Panc1 (cell line): Measurements from ENCODE around the gene LRRC47. TPM values are rescaled to one million over a fixed set of nuclear protein-coding genes. Genes with fewer than 3 reads are reported as not detected.

Source experiments
- ATAC-seq: fragments of 200-7000 bp; cut with Tn5 transposase; 2 replicates; pipeline ENCODE4 v1.9.1; 2020; ENCODE audit warnings: mild to moderate bottlenecking, moderate library complexity
- BruUV-seq: library from RNA; stranded (reverse); fragments of 400-500 nt; replicated peaks from 2 replicates; lab custom pipeline; 2021; lab: Mats Ljungman, UMichigan
- CTCF ChIA-PET: fragments of 300-600 bp; sonication (Branson Sonifier 250); formaldehyde crosslinking; loops from one replicate; lab custom pipeline; 2022; ENCODE audit warnings: antibody characterized with exemption; lab: Charles Lee
- POLR2A ChIA-PET: fragments of 300-600 bp; sonication (Branson Sonifier 250); formaldehyde crosslinking; loops from one replicate; lab custom pipeline; 2022; ENCODE audit warnings: antibody characterized with exemption; lab: Charles Lee
- DNase-seq: peaks from one replicate; pipeline ENCODE4 v3.0.0-alpha.2; 2010; ENCODE audit warnings: low read depth, low spot score
- H3K27ac ChIP-seq: 2 replicates; pipeline ENCODE4 v1.5.1; 2011; ENCODE audit warnings: mild to moderate bottlenecking, low read length, inconsistent platforms
- H3K27me3 ChIP-seq: fragments of 200-500 bp; sonication (Bioruptor generic); 2 replicates; pipeline ENCODE4 v1.6.0; 2014; ENCODE audit warnings: low read length, inconsistent platforms; ENCODE audit not compliant: control insufficient read depth, insufficient read depth
- H3K36me3 ChIP-seq: fragments of 200-500 bp; sonication (Bioruptor generic); 2 replicates; pipeline ENCODE4 v1.5.1; 2014; ENCODE audit warnings: inconsistent platforms, mild to moderate bottlenecking, low read length, moderate library complexity; ENCODE audit not compliant: control insufficient read depth, insufficient read depth
- H3K4me1 ChIP-seq: 2 replicates; pipeline ENCODE4 v1.5.1; 2011; ENCODE audit warnings: inconsistent platforms, mild to moderate bottlenecking, low read length, moderate library complexity; ENCODE audit not compliant: control insufficient read depth, insufficient read depth
- H3K4me3 ChIP-seq, 2 experiments: 2 replicates each; pipeline ENCODE4 v1.5.1; 2011 to 2012; ENCODE audit warnings: low read depth in 2 of 2, low read length in 2 of 2, mild to moderate bottlenecking in 2 of 2, inconsistent platforms in 1 of 2, moderate library complexity in 1 of 2
- H3K9me3 ChIP-seq: fragments of 200-500 bp; sonication (Bioruptor generic); 2 replicates; pipeline ENCODE4 v1.5.1; 2014; ENCODE audit warnings: low read depth, mild to moderate bottlenecking, inconsistent platforms, low read length, moderate library complexity; ENCODE audit not compliant: control insufficient read depth, insufficient read depth
- POLR2AphosphoS5 ChIP-seq: IDR thresholded peaks from 2 replicates; pipeline ENCODE4 v1.6.1; 2012; ENCODE audit warnings: mild to moderate bottlenecking, low read depth, low read length, moderate library complexity
- SIN3A ChIP-seq: IDR thresholded peaks from 2 replicates; pipeline ENCODE4 v1.6.1; 2012; ENCODE audit warnings: low read depth, mild to moderate bottlenecking, low read length, moderate library complexity, borderline replicate concordance; ENCODE audit not compliant: insufficient read depth
- TCF7L2 ChIP-seq: IDR thresholded peaks from 2 replicates; pipeline ENCODE4 v1.6.1; 2011; ENCODE audit warnings: mild to moderate bottlenecking, low read depth, low read length, inconsistent platforms
- in situ Hi-C: cut with HindIII; loops from 2 replicates; pipeline ENCODE4 v1.10.0; 2016; ENCODE audit warnings: low sequenced_read_pairs, low pct_unique_long_range_greater_than_20kb
- intact Hi-C: fragments of 100-400 bp; cut with micrococcal nuclease; formaldehyde crosslinking; loops from one replicate; pipeline ENCODE4 v1.10.0; 2022; ENCODE audit not compliant: unreplicated experiment
- total RNA-seq: library from RNA; stranded (reverse); gene quantifications from one replicate; pipeline ENCODE4 v1.2.1, GENCODE V29; 2021; ENCODE audit not compliant: unreplicated experiment
- TF ChIP-seq, protein P1 (sequence below), 2 experiments: IDR thresholded peaks; 2 replicates each; pipeline ENCODE4 v1.6.1; 2011 to 2012; ENCODE audit warnings: low read depth in 2 of 2, control low read depth in 1 of 2, low read length in 1 of 2, mild to moderate bottlenecking in 1 of 2, moderate library complexity in 1 of 2; ENCODE audit not compliant: insufficient read depth in 1 of 2
- TF ChIP-seq, protein P2 (sequence below): fragments of 450-650 bp; IDR thresholded peaks from 2 replicates; pipeline ENCODE4 v1.5.1; 2017; ENCODE audit warnings: mild to moderate bottlenecking

Gene LRRC47
- total RNA-seq, 1 experiment from 2014 or later: 51.0 TPM

DNA sequence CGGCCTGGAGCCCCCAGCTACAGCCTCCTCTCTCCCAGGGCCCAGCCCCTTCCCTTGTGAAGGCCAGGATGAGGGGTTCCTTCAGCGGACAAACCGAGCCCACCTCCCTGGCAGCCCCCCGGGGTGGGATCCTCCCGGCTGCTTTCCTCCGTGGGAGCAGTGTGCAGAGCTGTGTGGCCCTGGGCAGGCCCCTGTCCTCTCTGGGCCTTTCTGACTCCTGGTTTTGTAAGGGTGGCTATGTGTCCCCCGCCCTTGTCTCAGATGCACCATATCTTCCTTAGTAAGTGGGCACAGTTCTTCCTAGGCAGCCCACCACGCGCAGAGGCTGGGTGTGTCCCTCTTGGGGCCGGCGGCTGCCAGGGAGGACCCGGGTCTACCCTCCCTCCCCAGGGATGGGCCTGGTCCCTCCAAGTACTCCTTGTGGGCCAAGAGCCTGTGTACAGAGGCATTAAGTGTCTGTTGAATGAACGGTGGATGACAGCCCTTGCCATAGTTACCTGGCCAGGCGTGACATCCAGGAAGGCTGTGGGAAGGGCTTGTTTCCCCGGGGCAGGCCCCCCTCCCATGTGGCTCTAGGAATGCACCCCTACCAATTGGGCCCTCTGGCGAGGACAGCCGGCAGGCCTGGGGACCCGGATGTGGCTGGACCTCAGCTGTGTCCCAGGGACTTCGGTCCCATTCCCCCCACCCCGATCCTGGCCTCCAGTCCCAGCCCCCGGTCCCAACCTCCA is 19.9 kb downstream of the LRRC47 start:
- H3K36me3 ChIP-seq: no peaks in the 10 kb centered on the region
- H3K4me1 ChIP-seq: peaks cover 49% of the 10 kb centered on the region
- intact Hi-C loops (no loop called here), in situ Hi-C loops (no loop called here)
- CTCF ChIA-PET: interaction anchor here (0.6 to 1.3 kb wide), 3 partner anchors 22 to 141 kb away, joined by 4 to 6 read pairs (median 5); no protein-coding TSS in a partner anchor
- no peaks in the 10 kb centered on the region for H3K9me3 ChIP-seq
- POLR2A ChIA-PET: no interaction called here
- no peaks in the 10 kb centered on the region for H3K27me3 ChIP-seq
- H3K4me3 ChIP-seq: no peak overlapping the region
- DNase-seq (no peak), ATAC-seq (no peak)
- TF ChIP-seq POLR2AphosphoS5 (no peak; the same call in 1 of the 2 replicates), SIN3A (no peak), TCF7L2 (no peak; the same call in 1 of the 2 replicates)
- TF ChIP-seq, protein P1, sequence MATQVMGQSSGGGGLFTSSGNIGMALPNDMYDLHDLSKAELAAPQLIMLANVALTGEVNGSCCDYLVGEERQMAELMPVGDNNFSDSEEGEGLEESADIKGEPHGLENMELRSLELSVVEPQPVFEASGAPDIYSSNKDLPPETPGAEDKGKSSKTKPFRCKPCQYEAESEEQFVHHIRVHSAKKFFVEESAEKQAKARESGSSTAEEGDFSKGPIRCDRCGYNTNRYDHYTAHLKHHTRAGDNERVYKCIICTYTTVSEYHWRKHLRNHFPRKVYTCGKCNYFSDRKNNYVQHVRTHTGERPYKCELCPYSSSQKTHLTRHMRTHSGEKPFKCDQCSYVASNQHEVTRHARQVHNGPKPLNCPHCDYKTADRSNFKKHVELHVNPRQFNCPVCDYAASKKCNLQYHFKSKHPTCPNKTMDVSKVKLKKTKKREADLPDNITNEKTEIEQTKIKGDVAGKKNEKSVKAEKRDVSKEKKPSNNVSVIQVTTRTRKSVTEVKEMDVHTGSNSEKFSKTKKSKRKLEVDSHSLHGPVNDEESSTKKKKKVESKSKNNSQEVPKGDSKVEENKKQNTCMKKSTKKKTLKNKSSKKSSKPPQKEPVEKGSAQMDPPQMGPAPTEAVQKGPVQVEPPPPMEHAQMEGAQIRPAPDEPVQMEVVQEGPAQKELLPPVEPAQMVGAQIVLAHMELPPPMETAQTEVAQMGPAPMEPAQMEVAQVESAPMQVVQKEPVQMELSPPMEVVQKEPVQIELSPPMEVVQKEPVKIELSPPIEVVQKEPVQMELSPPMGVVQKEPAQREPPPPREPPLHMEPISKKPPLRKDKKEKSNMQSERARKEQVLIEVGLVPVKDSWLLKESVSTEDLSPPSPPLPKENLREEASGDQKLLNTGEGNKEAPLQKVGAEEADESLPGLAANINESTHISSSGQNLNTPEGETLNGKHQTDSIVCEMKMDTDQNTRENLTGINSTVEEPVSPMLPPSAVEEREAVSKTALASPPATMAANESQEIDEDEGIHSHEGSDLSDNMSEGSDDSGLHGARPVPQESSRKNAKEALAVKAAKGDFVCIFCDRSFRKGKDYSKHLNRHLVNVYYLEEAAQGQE (IDR thresholded peaks at IDR 0.05; ENCODE audit: insufficient read depth in 1 of 2, low read depth in 2 of 2, low read length in 1 of 2): no peak
- TF ChIP-seq, protein P2, sequence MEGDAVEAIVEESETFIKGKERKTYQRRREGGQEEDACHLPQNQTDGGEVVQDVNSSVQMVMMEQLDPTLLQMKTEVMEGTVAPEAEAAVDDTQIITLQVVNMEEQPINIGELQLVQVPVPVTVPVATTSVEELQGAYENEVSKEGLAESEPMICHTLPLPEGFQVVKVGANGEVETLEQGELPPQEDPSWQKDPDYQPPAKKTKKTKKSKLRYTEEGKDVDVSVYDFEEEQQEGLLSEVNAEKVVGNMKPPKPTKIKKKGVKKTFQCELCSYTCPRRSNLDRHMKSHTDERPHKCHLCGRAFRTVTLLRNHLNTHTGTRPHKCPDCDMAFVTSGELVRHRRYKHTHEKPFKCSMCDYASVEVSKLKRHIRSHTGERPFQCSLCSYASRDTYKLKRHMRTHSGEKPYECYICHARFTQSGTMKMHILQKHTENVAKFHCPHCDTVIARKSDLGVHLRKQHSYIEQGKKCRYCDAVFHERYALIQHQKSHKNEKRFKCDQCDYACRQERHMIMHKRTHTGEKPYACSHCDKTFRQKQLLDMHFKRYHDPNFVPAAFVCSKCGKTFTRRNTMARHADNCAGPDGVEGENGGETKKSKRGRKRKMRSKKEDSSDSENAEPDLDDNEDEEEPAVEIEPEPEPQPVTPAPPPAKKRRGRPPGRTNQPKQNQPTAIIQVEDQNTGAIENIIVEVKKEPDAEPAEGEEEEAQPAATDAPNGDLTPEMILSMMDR: peak; percentile 60
- BruUV-seq: no TSS peak
- peak overlapping the region; percentile 48 for H3K27ac ChIP-seq

DNA sequence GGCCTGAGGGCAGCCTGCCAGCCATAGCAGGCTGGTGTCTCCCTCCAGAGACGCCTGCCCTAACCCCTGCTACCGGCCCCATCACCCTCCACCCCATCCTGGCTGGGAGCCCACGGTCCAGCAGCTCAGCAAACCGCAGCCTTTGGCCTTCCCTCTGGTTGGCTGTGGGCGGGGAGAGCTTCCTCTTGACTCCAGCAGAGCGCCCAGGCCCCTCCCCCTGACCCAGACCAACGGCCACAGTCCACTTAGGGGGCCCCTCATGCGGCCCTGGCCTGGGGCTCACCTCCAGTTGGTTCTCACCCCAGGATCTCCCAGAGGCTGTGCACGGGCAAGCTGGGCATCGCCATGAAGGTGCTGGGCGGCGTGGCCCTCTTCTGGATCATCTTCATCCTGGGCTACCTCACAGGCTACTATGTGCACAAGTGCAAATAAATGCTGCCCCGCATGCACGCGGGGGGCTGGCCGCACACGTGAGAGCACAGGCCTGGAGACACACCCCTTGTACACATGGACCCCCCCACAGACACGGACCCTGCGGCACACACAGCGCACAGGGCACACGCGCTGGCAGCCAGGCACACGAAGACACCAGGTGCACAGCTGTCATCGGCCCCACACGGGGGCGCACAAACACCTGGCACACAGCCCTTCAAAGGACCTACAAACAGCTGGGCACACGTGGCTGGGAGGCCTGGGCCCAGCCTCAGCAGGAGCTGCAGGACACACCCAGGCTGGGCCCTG is 20.6 kb downstream of the LRRC47 start:
- Histone ChIP-seq H3K27ac (peak overlapping the region; percentile 68), H3K4me1 (peaks cover 51% of the 10 kb centered on the region), H3K27me3 (no peaks in the 10 kb centered on the region), H3K9me3 (no peaks in the 10 kb centered on the region), H3K36me3 (no peaks in the 10 kb centered on the region), H3K4me3 (no peak overlapping the region)
- intact Hi-C loops (no loop called here), in situ Hi-C loops (no loop called here)
- ATAC-seq: peak; percentile 47
- DNase-seq: peak; percentile 27
- TF ChIP-seq, protein P1 (IDR thresholded peaks at IDR 0.05; ENCODE audit: insufficient read depth in 1 of 2, low read depth in 2 of 2, low read length in 1 of 2): no peak
- TF ChIP-seq, protein P2: peak; percentile 87; the same call in 1 of the 2 replicates
- no peak for TF ChIP-seq SIN3A
- peak; percentile 37; the same call in 1 of the 2 replicates for TF ChIP-seq TCF7L2
- TF ChIP-seq POLR2AphosphoS5: no peak; the same call in 1 of the 2 replicates
- ChIA-PET POLR2A (no interaction called here), CTCF (interaction anchor here (0.5 to 1.3 kb wide), 6 partner anchors 14 to 307 kb away, joined by 3 to 6 read pairs (median 4); no protein-coding TSS in a partner anchor)
- BruUV-seq: no TSS peak
